Lower leg skin (tissue), 3 donors: ENCODE data around the gene MAP2.

ENCODE experiments used
- POLR2A ChIP-seq, 2 donors: fragments of 450-650 bp; IDR thresholded peaks; one replicate each; pipeline ENCODE4 v1.6.1; 2016 to 2017; ENCODE audit warnings: antibody characterized with exemption in 2 of 2, mild to moderate bottlenecking in 1 of 2, moderate library complexity in 1 of 2
- TF ChIP-seq, protein P1 (sequence below), 3 donors: fragments of 450-650 bp; IDR thresholded peaks; one replicate each; pipeline ENCODE4 v1.5.1; 2016; ENCODE audit warnings: antibody characterized with exemption in 3 of 3, mild to moderate bottlenecking in 3 of 3, moderate library complexity in 2 of 3

GRCh38 chr2:209431701-209432100 is 7.9 kb downstream of the MAP2 start:
- TF ChIP-seq, protein P1, sequence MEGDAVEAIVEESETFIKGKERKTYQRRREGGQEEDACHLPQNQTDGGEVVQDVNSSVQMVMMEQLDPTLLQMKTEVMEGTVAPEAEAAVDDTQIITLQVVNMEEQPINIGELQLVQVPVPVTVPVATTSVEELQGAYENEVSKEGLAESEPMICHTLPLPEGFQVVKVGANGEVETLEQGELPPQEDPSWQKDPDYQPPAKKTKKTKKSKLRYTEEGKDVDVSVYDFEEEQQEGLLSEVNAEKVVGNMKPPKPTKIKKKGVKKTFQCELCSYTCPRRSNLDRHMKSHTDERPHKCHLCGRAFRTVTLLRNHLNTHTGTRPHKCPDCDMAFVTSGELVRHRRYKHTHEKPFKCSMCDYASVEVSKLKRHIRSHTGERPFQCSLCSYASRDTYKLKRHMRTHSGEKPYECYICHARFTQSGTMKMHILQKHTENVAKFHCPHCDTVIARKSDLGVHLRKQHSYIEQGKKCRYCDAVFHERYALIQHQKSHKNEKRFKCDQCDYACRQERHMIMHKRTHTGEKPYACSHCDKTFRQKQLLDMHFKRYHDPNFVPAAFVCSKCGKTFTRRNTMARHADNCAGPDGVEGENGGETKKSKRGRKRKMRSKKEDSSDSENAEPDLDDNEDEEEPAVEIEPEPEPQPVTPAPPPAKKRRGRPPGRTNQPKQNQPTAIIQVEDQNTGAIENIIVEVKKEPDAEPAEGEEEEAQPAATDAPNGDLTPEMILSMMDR (IDR thresholded peaks at IDR 0.05): no peak
- TF ChIP-seq POLR2A (IDR thresholded peaks at IDR 0.05): no peak
